ENCODE results near the gene CCDC80.

DNA sequence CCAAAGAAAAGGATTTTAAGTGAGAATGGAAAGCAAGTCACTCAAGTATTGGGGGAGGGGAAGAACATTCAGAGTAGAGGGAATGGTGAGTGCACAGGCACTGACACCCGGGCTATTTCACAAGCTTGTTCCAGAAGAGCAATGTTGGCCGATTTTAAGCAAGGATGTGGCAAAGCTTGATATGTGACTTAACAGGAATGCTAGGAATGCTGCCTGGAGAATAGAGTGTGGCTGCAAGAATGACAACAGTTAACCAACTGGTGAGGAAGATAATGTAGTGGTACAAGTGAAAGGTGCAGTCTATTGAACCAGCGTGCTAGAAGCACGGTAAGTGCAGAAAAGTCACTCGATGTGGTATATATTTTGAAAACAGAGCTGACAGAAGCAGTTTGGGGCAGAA is 6.2 kb upstream of the CCDC80 start:
- TF ChIP-seq EZH2 (IDR thresholded peaks at IDR 0.05) = no peak
- TF ChIP-seq POLR2AphosphoS5 (IDR thresholded peaks at IDR 0.05; ENCODE audit: borderline replicate concordance, low read depth, low read length) = no peak
